Vagina (tissue), 2 donors: ENCODE data around the gene NUB1.

ENCODE experiments used
- POLR2A ChIP-seq, 2 donors: fragments of 450-650 bp; IDR thresholded peaks; one replicate each; pipeline ENCODE4 v1.6.1; 2017; ENCODE audit warnings: antibody characterized with exemption in 2 of 2, mild to moderate bottlenecking in 2 of 2, moderate library complexity in 2 of 2
- POLR2AphosphoS5 ChIP-seq, 2 donors: sonication (generic); formaldehyde crosslinking; IDR thresholded peaks; one replicate each; pipeline ENCODE4 v1.9.0; 2017; ENCODE audit warnings: antibody characterized with exemption in 2 of 2, mild to moderate bottlenecking in 2 of 2, low read depth in 1 of 2; ENCODE audit not compliant: insufficient read depth in 1 of 2
- TF ChIP-seq, protein P1 (sequence below), 3 experiments: fragments of 450-650 bp in 2 of 3; fragments of 200-600 bp in 1 of 3; sonication (generic) in 1 of 3; IDR thresholded peaks; one replicate each; pipeline ENCODE4 v1.5.1; 2017 to 2019; ENCODE audit warnings: antibody characterized with exemption in 3 of 3, mild to moderate bottlenecking in 2 of 3, moderate library complexity in 2 of 3

GRCh38 chr7:151346470-151346769, 4.8 kb downstream of the NUB1 start:
- TF ChIP-seq, protein P1, sequence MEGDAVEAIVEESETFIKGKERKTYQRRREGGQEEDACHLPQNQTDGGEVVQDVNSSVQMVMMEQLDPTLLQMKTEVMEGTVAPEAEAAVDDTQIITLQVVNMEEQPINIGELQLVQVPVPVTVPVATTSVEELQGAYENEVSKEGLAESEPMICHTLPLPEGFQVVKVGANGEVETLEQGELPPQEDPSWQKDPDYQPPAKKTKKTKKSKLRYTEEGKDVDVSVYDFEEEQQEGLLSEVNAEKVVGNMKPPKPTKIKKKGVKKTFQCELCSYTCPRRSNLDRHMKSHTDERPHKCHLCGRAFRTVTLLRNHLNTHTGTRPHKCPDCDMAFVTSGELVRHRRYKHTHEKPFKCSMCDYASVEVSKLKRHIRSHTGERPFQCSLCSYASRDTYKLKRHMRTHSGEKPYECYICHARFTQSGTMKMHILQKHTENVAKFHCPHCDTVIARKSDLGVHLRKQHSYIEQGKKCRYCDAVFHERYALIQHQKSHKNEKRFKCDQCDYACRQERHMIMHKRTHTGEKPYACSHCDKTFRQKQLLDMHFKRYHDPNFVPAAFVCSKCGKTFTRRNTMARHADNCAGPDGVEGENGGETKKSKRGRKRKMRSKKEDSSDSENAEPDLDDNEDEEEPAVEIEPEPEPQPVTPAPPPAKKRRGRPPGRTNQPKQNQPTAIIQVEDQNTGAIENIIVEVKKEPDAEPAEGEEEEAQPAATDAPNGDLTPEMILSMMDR (IDR thresholded peaks at IDR 0.05) = no peak
- TF ChIP-seq POLR2AphosphoS5 (IDR thresholded peaks at IDR 0.05; ENCODE audit: insufficient read depth in 1 of 2, low read depth in 1 of 2) (no peak), POLR2A (IDR thresholded peaks at IDR 0.05) (no peak)
